HS-27A (cell line): Measurements from ENCODE around the gene CSNK1D.
"Not testable (repeated sequence)": the region's sequence is repeated elsewhere in the genome, so short reads cannot be mapped to it uniquely, and the experiment has no call there.

Experiments used
- DNase-seq: peaks from one replicate; pipeline ENCODE4 v3.0.0-alpha.2; 2012; ENCODE audit warnings: low read depth, missing footprints

CSNK1D gene

DNA sequence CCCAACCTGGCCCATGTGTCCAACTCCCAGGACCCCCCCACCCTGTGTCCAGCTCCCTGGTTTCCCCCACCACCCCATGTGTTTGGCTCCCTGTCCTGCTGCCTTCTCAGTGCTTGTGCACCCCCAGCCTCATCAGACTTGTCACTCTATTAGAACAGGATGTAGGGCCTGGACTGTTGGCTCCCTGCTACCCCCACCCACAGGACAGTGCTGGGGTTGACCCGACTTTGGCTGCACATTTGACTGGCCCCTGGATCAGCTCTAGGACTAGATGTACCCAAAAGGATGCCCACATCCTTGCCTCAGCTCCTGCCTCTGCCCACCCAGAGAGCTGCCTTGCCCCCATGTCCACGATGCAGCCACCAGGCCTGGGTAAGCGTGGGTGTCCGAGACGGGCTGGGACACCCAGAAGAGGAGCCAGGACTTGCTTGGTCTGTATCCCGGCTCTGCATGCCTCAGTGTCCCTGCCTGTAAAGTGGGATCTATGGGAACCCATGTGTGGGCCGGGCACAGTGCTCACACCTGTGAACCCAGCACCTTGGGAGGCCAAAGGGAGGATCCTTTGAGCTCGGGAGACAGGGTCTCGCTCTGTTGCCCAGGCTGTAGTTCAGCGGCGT, 59.4 kb downstream of the CSNK1D start:
- DNase-seq, result no peak

GRCh38 chr17:82213251-82214011, 60.1 kb downstream of the CSNK1D start:
- no peak for DNase-seq

DNA sequence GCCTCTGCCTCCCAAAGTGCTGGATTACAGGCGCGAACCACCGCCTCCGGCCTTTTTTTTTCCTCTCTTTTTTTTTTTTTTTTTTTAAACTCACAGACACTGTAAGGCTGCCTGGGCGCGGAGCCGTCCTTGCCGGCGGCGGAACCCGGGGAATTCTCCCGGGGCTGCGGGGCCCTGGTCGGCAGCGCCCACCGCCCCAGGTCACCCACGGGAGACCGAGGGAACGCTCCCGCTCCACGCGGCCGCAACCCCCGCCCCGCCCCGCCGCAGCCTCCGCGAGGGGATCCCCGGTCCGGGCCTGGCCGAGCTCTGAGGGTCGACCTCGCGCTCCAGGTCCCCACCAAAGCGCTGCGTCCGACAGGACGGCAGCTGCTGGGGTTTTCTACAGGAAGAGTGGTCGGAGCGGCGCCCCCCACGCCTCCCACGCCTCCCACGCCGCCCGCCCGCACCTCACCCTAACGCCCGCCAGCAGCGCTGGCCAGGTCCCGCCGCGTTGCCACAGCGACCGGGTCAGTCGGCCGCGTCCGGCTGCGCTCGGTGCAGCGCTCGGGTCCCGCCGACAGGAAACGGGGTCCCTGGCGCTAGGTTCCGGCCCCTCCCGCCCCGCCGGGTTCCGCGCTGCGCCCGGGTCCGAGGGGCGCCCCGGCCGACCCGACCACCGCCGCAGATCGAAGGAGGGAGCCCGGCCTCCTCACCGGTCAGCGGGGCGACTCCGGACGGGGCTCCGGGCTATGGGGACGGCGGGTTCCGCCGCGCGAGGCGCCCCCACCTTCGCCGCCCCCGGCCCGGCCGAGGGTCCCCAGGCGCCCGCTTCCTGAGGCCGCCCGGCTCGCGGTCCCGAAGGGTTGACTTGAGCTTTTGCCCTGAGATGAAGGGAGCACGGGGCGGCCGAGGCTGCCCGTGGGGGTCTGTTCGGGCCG, 60.9 kb downstream of the CSNK1D start, which contains the start of gene CCDC57:
TSS of gene CCDC57 (minus strand) at position 512 of the 920 bp plus-strand sequence. CDS start 10,898 bp downstream, outside the sequence.
- DNase-seq, result no peak

DNA sequence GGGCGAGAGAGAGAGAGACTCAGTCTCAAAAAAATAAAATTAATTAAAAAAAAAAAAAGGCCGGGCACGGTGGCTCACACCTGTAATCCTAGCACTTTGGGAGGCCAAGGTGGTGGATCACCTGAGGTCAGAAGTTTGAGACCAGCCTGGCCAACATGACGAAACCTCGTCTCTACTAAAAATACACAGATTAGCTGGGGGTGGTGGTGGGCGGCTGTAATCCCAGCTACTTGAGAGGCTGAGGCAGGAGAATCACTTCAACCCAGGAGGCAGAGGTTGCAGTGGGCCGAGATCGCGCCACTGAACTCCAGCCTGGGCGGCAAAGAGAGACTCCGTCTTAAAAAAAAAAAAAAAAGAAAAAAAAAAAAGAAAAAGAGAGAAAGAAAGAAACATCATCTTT, 62.8 kb downstream of the CSNK1D start:
- DNase-seq, result not testable (repeated sequence)

- DNase-seq, result no peak
Measured at GRCh38 chr17:82205720-82206508, 67.6 kb downstream of the CSNK1D start.

GRCh38 chr17:82204831-82205719, 68.4 kb downstream of the CSNK1D start:
- no peak for DNase-seq

- DNase-seq, result no peak
Measured at GRCh38 chr17:82203920-82204319, 69.6 kb downstream of the CSNK1D start.

- no peak for DNase-seq
Measured at GRCh38 chr17:82202981-82203380, 70.5 kb downstream of the CSNK1D start.

DNA sequence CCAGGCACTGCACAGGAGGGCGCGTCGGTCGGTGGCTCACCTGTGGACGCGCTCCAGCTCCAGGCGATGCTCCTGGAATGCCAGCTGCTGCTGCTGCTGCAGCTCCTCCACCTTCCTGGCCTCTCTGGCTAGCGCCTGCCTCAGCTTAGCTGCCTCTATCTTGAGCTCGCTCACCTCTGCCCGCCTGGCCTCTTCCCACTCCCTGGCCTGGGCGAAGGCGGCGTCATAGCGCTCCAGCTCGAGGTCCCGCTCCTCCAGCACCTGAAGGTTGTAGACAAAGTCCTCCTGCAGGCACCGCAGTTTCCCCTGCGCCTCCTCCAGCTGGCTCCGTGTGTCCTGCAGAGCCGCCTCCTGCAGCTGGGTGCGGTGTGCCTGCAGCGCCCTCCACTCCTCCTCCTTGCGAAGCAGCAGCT, 72.0 kb downstream of the CSNK1D start:
- DNase-seq, result no peak

GRCh38 chr17:82200743-82201497, 72.6 kb downstream of the CSNK1D start:
- no peak for DNase-seq

DNA sequence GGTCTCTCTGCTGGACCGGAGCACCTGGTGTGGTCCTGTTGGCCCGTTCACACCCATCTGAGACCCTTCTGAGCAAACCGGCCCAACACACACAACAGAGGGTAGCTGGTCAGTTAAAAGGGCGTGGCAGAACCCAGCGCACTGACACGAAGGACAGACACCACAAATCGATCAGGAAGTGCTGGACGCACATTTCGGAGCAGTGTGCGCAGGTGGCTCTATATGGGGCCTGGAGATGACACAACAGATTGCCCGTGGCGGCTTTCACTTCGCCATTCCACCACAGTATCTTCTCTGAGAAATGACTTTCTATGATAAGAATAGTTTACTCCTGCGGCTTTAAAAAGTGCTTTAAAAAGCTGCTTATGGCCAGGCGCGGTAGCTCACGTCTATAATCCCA, 73.4 kb downstream of the CSNK1D start:
- DNase-seq, result no peak

DNA sequence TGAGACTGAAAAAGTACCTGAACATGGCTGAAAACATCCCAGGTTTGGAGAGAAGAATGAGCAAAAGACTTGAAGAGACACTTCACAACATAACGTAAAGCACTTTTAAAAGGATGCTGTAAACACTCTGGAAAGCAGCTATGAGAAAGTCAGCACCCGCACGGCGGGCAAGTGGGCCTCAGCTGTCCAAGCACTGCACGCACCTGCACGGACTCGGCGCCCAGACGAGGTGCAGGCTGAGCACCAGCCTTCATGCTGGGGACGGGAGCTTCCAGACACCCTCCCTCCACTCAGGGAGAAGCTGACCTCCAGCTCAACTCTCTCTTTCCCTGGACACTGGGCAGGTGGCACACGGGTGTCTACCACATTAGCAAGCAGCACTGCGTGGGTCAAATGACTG, 74.0 kb downstream of the CSNK1D start:
- DNase-seq, result no peak

GRCh38 chr17:82198092-82198491, 75.4 kb downstream of the CSNK1D start:
- DNase-seq, result no peak

DNA sequence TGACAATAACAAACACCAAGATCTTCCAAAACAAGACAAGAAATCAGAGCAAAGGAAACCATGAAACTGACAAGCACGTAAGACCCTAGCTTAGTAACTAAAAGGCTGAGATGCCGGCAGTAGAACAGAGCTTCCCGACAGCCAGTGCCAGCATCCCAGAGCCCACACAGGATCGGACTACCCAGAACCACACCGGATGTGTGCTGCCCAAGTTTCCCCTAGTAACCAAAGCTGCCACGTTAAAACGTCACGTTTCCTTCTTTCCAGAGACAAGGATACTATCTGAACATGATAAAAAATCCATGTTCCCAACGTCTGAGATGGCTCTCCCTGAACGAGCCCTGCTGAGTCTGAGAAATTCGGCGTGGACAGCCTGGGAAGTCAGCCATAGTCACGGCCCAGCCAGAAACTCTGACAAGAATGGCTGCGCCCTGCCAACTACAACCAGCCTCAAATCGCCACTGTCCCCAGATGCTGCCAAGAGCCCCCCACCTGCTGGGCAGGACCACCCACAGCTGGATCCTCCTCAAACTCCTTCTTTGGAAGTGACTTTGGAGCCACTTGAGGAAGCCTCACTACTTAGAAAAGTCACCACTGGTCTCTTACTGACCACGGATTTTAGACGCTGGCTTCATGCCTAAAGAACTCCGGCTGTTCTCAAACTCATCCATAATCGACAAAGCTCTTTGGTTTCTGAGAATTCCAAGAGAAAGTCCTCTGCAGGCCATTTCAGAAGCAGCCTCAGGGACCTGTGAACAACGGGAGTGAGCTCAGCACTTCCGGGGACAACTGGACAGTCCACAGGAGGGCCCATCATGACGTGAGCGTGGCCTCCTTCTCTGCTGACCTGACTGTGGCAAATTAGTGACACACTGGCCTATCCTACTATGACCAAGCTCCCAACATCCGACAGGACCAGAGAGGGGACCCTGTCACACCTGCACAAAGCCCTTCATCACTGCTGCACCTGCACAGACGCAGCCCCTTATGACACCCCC, 77.5 kb downstream of the CSNK1D start:
- no peak for DNase-seq

DNA sequence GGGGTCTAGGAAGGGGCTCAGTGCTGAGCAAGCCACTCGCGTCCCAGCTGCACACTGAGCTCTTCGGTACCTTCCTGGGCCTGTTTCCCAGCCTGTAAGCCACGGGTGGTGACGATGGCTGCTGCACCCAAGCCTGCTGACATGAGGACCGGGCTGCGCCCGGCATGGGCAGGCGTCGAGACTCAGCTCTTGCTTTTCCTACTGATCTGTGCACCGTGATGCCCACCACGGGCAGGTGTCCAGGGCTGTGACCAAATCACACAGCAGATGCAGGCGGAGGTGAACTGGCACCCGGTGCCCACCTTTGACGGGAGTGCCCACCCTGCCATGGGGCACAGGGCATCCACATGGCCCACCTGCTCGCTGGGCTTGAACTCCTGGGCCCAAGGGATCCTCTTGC, 78.7 kb downstream of the CSNK1D start:
- no peak for DNase-seq

- DNase-seq, result no peak
Measured at GRCh38 chr17:82193520-82194220, 79.8 kb downstream of the CSNK1D start.

GRCh38 chr17:82193050-82193449, 80.5 kb downstream of the CSNK1D start:
- DNase-seq, result not testable (repeated sequence)
